Activated effector memory CD4-positive, alpha-beta T cell treated with anti-CD3 and anti-CD28 coated beads, Interleukin-2, amount 50 U/mL, for 16 hours (primary cell): ENCODE measurements around the gene RABGAP1L.

ENCODE experiments used
- DNase-seq: peaks from one replicate; pipeline ENCODE4 v3.0.0-alpha.2; 2020

RABGAP1L gene

DNA sequence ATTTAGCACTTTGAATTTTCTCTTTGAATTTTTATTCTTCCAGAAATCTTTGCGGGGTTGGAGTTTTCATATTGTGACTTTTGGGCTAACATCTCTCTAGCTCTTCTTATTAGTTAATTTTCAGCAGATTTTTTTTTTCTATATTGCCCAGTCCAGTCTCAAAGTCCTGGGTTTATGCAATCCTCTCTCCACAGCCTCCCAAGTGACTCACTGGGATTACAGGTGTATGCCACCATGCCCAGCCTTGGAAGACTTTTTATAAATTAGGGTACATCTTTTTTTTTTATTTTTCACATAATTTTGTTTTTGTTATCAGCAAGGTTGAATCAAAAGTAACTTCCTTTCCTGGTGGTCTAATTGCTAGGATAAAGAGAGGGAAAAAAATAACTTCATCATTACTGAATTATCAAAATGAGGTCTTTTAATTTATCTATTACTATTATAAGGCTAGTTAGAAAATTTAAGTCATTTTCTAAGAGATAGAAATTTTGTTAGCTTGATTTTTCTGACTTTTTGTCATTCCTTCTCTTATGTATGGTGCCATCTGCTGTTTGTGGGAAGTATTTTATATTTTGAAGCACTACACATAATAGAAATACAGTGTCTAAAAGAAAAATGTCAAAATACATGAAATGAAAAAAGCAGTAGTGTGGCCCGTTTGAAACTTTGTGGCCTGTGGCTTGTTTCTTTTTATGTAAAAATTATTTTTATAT is 567.0 kb downstream of the RABGAP1L start:
- no peak for DNase-seq

DNA sequence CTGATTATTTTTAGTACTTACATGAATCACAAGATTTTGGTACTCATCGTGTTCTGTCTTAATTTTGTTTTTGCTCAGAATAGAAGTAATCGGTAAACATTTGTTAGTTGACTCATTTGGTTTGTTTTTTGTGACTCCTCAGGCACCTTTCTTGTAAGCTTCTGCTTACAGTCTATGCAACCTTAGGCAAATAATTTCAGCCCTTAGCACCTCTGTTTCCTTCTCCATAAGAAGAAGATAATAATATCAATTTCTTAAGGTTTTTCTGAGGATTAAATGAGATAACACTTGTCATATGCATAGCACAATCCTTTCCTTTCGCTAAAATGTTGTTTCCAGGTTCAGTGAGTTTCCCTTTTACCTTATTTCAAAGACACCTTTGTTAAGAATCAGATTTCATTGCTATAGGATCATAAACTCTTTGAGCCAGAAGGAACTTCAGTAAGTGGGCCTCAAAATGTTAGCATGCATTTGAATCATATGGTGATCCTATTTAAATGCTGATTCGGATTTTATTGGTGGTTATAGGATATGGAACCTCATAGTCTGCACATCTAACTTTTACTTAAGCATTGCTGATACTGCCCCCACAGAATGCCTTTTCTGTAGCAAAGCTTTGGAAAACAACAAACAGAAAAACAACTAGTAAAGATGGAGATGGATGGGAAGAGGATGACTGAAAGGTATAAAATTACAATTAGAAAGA is 567.7 kb downstream of the RABGAP1L start:
- no peak for DNase-seq

DNA sequence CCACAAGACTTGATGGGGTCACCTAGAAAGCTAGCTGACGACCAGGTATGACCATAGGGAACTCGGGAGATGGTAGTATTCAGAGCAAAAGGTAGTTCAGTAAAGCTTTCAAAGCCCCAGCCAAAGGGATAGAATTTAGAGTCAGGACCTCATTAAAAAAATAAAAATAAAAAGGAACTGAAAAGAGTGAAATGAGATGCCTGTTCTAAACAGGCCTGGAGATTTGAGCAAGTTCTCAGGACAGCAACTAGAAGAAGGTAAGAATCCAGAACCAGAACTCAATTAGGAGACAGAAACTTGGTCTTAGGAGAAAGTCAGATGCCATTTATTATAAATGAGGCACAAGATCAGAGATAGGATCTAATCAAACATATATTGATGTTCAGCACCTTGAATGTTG is 575.0 kb downstream of the RABGAP1L start:
- no peak for DNase-seq

DNA sequence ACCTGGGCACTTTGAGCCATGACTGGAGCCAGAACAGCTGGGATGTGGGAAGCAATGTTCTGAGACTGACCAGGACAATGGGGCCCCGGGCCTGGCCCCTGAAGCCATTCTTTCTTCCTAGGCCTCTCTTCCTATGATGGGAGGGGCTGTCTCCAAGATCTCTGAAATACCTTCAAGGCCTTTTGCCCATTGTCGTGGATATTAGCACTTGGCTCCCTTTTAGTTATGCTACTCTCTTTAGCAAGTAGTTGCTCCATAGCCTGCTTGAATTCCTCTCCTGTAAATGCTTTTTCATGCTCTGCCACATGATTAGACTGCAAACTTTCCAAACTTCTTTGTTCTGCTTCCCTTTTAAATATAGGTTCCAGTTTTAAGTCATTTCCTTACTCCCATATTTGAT is 577.5 kb downstream of the RABGAP1L start:
- no peak for DNase-seq

DNA sequence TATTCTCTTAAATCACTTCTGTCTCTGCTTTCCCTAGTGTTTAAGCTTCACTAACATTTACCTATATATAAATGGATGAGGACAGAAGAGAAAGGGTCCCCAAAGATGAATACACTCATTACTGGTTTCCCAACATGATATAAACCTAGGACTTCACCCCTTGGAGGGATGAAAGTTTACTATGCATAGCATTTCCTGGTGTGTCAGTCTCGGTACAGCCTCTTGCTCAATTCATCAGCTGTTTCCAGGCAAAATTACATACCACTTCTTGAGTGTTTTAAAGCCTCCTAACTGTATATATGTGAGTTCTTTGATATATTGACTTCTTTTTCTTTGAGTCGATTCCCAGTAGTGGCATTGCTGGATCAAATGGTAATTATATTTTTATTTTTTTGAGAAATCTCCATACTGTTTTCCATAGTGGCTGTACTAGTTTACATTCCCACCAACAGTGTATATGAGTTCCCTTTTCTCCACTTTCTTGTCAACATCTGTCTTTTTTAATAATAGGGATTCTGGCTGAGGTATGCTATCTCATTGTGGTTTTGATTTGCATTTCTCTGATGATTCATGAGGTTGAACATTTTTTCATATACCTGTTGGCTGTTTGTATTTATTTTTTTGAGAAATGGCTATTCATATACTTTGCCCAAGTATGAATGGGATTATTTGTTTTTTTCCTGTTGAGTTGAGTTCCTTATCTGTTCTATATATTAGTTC is 581.1 kb downstream of the RABGAP1L start:
- DNase-seq = no peak

DNA sequence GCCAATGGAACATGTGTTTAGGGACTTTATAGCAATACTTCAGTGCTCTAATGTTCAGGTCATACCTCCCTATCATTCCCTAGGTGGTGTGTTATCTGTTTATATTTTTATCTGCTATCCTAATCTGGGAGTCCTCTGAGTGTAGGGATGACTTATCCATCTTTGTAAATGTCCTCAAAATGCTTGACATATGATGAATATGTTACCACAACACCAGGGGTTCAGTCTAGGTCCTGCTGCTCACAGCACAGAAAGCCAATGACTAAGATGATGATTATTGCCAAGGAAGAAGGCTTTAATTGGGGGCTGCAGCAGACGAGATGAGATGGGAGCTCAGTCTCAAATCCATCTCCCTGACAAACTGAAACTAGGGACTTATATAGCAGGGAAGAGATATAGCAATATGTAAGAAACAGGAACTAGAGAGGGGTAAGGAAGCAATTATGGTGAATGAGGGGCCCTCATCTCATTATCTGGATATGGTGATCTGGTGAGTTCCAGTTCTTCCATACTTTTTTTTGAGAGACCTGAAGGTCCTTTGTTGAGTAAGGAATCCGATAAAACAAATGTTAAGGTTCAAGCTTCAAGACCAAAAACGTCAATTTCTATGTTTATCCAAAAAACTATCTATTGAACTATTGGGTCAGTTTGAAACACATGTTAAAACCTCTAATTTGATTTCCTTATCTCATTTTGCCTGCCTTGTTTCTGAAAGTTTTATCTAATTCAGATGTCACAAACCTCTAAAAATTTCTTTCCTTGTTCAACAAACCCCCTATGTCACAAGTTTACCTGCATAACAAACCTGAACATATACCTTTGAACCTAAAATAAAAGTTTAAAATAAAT is 583.7 kb downstream of the RABGAP1L start:
- no peak for DNase-seq

DNA sequence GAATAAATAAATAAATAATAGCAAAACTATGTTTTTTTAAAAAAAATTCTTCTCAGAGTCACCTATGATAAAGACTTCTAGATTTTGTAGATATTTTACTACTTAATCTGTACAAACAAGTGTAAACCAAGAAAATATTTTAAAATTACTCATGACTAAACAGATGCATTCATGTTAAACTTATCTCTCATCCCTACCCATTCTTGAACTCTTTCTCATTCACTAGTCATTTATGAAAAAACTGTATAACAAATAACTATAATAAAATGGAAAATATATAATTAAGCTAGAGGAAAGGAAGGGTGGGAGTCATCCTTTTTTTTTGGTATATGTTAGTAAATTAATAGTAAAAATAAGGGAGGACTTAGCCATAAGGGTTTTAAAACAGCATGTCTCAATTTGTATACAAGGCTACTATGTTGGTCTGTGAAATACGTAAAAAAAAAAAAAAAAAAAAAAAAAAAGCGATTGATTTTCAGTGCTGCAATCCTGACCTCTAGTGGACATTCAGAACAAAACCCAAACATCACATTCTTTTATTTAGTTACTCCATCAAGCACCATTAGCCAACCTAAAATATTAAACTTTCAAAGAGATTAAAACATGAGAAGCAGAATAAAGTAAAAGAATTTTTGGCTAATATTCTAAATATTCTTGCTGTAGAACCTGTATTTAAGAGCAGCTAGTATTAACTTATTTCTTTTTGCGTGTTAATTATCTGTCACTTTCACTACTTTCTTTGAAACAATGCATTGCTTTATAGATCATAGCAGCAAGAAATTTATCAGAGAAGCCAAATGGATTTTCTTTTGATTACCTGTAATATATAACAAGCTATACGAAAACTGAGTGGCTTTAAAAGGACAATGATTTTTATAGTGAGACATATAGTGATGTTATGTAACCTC is 584.6 kb downstream of the RABGAP1L start:
- DNase-seq = no peak

DNA sequence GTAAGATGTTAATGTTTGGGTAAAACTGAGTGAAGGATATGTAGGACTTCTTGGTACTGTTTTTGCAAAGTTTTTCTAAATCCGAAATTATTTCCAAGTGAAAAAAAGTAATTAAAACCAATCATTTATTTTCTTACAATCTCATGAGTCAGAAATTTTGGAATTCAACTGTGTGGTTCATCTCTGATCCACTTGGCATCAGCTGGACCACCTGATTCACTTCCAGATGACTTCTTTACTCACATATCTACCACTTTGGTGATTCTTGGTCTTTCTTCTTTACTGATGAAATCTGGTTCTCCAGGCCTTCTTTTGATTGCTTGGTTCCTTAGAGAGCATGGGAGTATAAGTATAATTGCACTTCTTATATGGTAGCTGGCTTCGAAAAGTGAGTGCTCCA is 585.6 kb downstream of the RABGAP1L start:
- no peak for DNase-seq

DNA sequence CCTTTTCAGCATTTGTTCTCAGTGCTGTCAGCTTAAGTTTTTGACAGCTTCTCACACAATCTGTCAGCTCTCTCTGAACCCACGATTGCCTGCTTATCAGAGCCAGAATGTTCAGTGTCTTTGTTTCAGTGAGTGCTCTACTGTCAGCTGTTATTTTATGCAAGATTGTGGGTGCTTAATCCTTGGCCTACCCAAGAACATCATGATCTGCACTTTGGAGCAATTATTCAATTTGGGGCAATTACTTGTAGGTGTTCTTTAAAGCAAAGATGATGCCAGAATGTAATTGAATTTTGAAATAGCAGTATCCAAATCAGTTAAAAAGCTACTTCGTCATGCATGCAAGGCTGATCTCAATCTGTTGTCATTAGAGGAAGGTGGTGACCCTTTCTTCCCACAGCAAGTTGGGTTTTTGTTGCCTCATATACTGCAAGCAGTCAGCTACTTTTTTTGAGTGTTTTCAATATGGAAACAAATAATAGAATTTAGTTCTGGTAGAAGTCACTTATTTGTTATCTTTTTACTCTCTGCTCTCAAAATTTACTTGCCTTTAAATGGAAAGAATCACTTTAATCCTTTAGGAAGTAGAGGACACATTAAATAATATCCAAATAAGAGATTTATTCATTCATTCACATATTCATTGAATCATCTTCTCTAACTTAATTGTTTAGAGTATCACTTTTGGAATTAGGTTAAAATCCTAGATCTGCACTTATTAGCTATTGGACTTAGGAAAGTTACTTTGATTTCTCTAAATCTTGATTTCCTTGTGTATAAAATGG is 586.9 kb downstream of the RABGAP1L start:
- no peak for DNase-seq

DNA sequence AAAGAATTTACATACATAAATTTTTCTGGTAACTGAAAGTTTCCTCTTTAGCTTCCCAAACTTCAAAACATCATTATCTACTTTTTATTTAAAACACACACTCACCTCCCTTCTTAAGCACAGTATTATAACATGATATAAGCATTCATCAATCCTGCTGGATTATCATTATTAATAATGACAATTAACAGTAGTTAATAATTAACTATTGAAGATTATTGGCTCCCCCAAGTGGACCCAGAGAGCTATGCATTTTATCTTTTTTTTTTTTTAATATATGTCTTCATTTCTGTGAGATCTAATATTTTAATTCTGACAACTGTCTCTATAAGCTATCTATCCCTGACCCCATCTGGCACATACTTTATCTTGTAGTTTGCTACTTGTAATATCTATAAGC is 588.3 kb downstream of the RABGAP1L start:
- no peak for DNase-seq

DNA sequence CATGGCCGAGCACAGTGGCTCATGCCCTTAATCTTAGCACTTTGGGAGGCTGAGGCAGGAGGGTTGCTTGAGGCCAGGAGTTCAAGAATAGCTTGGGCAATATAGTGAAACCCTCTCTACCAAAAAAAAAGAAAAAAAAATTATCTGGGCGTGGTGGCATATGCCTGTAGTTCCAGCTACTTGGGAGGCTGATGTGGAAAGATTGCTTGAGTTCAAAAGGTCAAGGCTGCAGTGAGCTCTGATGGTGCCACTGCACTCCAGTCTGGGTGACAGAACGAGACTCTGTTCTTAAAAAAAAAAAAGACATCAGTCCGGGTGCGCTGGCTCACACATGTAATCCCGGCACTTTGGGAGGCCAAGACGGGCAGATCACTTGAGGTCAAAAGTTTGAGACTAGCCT is 589.3 kb downstream of the RABGAP1L start:
- no peak for DNase-seq

DNA sequence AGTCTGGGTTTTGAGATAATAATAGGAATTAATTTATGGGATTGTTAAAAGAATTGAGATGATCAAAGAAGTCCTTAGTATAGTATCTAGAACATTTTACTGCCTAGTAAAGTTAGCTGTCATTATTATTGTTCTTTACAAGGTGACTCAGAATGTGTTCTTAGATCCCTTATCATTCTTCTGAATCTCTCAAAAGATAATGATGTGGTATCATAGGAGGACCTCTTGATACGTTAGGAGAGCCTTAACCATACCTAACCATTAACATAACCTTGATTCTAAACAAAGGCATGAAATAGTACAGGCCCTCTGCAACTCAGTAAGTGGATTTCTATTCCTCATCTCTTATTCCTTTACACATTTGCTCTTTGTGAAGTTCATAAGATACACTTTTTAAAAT is 593.8 kb downstream of the RABGAP1L start:
- no peak for DNase-seq

DNA sequence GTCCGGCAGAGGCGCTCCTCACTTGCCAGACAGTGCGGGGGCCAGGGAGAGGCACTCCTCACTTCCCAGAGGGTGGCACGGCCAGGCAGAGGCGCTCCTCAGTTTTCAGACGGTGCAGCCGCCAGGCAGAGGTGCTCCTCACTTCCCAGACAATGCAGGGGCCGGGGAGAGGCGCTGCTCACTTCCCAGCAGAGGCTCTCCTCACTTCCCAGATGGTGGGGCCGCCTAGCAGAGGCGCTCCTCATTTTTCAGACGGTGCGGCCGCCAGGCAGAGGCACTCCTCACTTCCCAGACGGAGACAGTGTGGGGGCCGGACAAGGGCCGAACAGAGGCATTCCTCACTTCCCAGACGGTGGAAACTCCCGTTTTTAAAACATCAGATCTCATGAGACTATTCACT is 602.0 kb downstream of the RABGAP1L start:
- DNase-seq = no peak

DNA sequence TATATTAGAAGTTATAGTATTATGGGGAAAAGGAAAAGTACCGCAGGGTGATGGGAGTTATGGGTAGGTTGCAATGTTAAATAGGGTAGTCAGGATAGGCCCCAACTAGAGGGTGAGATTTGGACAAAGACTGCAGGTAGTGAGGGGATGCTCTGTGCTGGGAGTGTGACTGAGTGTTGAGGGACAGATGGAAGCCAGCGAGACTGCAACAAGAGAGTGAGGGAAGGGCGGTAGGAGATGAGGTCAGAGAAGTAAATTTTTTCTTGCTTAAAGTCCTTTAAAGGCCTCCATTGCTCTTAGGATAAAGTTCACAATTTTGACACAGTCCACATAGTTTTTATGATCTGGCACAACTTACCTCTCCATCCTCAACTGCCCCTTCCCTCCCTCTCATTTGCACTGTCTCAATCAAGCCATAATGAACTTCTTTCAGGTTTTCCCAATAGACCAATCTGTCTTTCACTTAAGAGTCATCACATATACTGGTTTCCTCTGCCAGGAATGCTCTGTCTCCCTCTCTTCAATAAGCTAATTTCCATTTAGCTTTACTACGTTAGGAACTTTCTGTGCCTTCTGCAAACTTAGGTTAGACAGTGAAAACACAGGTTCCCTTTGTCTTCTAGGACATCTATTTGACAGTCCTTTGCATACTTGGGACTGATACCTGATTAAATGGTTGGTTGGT is 602.7 kb downstream of the RABGAP1L start:
- no peak for DNase-seq

DNA sequence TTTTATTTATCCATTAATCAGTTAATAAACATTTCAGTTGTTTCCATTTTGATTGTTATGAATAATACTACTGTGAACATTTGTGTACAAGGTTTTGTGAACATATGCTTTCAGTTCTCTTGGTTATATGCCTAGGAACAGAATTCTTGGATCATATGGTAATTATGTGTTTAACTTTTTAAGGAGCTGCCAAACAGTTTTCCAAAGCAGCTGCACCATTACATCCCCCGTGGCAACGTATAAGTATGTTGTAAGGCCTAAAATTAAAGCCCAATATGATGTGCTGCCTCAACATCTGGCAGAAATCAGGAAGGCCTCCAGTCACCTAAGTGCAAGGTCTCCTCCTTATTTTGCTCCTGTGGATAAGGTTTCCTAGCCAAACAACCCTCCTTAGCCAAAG is 604.9 kb downstream of the RABGAP1L start:
- no peak for DNase-seq

DNA sequence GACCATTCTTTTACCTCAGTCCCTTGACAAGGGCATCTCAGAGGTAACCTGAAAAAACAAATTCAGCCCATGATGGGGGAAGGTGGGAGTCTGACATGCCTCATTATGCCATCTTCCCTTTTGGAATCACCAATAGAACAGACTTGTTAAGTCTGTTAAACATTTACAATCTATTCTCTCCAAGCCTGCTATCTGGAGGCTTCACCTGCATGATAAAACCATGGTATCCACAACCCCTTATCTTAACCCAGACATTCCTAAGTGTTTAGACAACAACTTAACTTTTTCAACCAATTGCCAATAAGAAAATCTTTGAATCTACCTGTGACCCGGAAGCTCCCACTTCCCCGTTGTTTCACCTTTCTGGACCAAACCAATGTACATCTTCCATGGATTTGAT is 607.4 kb downstream of the RABGAP1L start:
- DNase-seq = no peak

DNA sequence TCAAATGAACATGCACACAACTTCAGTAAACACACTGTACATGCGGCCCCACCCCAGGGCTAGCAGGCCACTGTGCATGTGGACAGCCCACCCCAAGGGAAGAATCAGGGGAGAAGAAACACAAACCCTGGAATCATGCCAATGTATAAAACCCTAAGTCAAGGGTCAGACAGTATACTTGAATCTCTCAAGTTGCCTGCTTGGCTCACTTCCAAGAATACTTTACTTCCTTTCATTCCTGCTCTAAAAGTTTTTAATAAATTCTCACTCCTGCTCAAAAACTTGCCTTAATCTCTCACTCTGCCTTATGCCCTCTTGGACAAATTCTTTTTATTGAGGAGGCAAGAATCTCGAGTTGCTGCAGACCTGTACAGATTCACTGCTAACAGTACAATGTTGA is 609.2 kb downstream of the RABGAP1L start:
- no peak for DNase-seq

DNA sequence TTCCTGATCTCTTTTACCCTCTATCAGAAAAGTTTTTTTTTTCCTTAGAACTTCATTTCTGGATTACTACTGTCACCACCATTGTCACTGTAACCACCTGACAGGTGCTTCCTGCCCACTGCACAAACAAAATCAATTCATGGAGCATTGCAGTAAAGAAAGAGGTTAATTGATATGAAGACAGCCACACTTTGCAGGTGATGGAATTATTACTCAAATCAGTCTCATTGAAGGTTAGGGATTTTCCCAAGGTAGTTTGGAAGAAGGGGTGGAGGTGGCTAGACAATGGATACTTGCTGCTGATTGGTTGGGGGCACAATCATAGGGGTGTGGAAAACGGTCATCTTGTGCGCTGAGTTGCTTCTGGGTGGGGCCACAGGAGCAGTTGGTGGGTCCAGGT is 609.6 kb downstream of the RABGAP1L start:
- no peak for DNase-seq

DNA sequence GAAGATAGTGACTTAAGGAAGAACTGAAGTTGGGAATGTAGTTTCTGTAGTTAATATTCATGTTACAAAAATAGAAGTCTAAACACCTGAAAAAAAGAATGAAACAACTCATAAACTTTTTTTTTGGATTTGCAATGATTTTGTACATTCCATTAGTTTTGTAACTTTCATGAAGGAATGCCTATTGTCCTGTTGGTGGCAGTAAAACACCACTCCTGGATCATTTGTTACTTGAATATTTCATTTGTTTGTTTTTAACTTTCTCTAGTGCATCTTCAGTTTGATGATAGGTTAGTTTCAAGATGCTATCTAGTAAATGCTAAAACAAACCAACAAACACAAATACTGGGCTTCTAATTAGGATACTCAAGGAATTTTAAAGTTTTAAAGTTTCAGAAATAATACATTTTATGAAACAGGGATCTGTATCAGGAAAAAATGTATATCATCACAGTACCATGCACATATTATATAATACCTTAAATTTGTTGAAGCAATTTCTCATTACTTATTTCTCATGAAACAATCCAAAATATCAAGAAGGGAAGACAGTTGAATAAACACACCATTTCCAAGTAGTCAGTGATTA is 610.7 kb downstream of the RABGAP1L start:
- no peak for DNase-seq

DNA sequence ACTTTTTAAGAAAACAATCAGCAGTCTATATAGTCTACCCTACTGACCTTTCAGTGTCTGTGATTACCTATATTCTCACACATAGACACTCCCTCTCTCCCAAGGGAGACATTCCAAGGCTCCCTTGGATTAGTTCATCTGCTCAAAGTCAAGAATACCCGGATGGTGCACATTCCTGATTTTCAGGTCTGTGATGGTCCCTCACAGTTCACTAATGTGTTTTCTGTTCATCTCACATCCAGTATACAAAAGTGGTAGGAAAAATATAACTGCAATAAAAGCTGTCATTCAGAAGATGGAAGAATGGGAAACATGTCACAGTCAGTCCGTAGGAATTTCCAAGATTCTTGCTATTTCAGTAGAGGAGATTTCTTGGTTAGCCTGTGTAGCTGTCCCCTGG is 616.3 kb downstream of the RABGAP1L start:
- no peak for DNase-seq
